Peyer's patch (tissue), 4 donors: ENCODE data around the gene TRAPPC2L. TPM values are rescaled to one million over a fixed set of nuclear protein-coding genes. Genes with fewer than 3 reads are reported as not detected.
A peak's percentile ranks its signal among the peaks of the same experiment; 100 is the strongest.

ENCODE experiments used
- DNase-seq, 3 donors: peaks; one replicate each; pipeline ENCODE4 v3.0.0-alpha.2; 2017 to 2019
- H3K27ac ChIP-seq, 4 donors: fragments of 200-600 bp; sonication (generic); one replicate each; pipeline ENCODE4 v1.5.1; 2016 to 2019
- H3K27me3 ChIP-seq, 2 donors: fragments of 200-600 bp; sonication (generic); one replicate each; pipeline ENCODE4 v1.5.1; 2019
- H3K36me3 ChIP-seq, 3 donors: fragments of 200-600 bp; sonication (generic); one replicate each; pipeline ENCODE4 v1.5.1; 2016 to 2019
- H3K4me1 ChIP-seq, 4 donors: fragments of 200-600 bp; sonication (generic); one replicate each; pipeline ENCODE4 v1.5.1; 2016 to 2019
- H3K4me3 ChIP-seq, 4 donors: fragments of 200-600 bp; sonication (generic); 1 replicate in 3 of 4; 2 replicates in 1 of 4; pipeline ENCODE4 v1.5.1; 2016 to 2019; ENCODE audit warnings: mild to moderate bottlenecking in 1 of 4
- H3K9me3 ChIP-seq, 4 donors: fragments of 200-600 bp; sonication (generic); one replicate each; pipeline ENCODE4 v1.5.1; 2016 to 2019; ENCODE audit warnings: mild to moderate bottlenecking in 1 of 4
- POLR2A ChIP-seq, 2 donors: fragments of 450-650 bp; IDR thresholded peaks; one replicate each; pipeline ENCODE4 v1.5.1; 2017; ENCODE audit warnings: antibody characterized with exemption in 2 of 2, mild to moderate bottlenecking in 2 of 2, moderate library complexity in 2 of 2
- total RNA-seq, 4 donors: library from RNA; depleted of rRNA; stranded (reverse); fragments of >200 nt; gene quantifications; one replicate each; pipeline ENCODE4 v1.1.0, GENCODE V29; 2016
- TF ChIP-seq, protein P1 (sequence below), 6 experiments: fragments of 450-650 bp in 4 of 6; fragments of 200-600 bp in 2 of 6; sonication (generic) in 1 of 6; IDR thresholded peaks; one replicate each; pipeline ENCODE4 v1.5.1; 2017 to 2019; ENCODE audit warnings: antibody characterized with exemption in 6 of 6, mild to moderate bottlenecking in 3 of 6, moderate library complexity in 1 of 6

The TRAPPC2L gene
- total RNA-seq, 4 donors from 2014 or later, result 20.4 to 47.9 (median 35.4) TPM

DNA sequence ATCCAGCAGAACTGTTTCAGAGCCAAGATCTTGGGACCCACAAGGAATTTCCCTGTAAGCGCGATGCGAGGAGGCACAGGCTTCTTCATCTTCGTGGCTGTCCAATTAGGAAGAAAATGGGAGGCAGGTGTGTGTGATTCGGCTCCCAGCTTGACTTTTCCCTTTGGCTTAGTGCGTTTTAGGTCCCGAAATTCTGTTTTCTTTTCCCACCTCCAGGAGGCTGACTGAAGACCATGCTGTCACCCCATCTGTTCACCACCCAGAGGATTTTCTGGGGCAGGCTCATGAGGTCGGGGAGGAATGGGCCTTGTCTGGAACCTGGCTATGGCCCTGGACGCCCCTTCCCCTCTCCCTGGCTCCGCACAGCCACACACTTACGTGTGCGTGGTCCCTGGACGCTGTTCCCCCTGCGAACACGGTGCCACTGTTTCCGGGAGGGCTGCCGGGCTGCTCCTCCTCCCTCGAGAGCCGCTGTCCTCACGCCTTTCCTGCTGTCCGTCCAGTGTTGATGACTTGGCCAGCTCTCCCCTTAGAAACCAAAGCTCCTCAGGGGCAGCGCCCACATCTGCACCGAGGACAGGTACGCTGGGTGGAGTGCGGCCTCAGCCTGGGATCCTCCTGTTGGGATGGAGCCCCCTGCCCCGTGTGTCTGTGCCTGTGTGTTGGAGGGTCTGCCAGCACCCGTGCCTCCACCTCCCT, 12.2 kb downstream of the TRAPPC2L start:
- Histone ChIP-seq H3K4me3 (no peak overlapping the region), H3K9me3 (no peaks in the 10 kb centered on the region), H3K27me3 (no peaks in the 10 kb centered on the region), H3K36me3 (no peaks in the 10 kb centered on the region), H3K4me1 (peaks cover 0 to 5% (median 2%) of the 10 kb centered on the region in 4 donors), H3K27ac (no peak overlapping the region)
- no peak for TF ChIP-seq POLR2A (IDR thresholded peaks at IDR 0.05)
- TF ChIP-seq, protein P1, sequence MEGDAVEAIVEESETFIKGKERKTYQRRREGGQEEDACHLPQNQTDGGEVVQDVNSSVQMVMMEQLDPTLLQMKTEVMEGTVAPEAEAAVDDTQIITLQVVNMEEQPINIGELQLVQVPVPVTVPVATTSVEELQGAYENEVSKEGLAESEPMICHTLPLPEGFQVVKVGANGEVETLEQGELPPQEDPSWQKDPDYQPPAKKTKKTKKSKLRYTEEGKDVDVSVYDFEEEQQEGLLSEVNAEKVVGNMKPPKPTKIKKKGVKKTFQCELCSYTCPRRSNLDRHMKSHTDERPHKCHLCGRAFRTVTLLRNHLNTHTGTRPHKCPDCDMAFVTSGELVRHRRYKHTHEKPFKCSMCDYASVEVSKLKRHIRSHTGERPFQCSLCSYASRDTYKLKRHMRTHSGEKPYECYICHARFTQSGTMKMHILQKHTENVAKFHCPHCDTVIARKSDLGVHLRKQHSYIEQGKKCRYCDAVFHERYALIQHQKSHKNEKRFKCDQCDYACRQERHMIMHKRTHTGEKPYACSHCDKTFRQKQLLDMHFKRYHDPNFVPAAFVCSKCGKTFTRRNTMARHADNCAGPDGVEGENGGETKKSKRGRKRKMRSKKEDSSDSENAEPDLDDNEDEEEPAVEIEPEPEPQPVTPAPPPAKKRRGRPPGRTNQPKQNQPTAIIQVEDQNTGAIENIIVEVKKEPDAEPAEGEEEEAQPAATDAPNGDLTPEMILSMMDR (IDR thresholded peaks at IDR 0.05), result no peak
- DNase-seq, result no peak

DNA sequence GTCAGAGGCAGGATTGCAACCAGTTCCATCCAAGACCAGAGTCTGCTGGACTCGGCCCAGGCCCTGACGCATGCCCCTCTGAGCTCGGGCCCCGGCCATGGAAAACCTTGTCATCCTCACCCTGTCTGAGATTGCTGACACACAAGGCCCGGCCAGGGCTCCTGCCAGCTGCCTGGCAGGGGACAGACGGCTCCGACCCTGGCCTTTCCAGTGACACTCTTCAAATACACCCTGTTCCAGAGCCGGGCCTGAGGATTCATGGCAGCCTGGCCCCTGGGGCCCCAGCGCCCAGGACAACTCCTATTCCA, 12.7 kb downstream of the TRAPPC2L start:
- DNase-seq, result no peak
- TF ChIP-seq POLR2A (IDR thresholded peaks at IDR 0.05), result no peak
- TF ChIP-seq, protein P1 (IDR thresholded peaks at IDR 0.05), result no peak
- Histone ChIP-seq H3K27ac (no peak overlapping the region), H3K4me3 (no peak overlapping the region), H3K27me3 (no peaks in the 10 kb centered on the region), H3K36me3 (no peaks in the 10 kb centered on the region), H3K9me3 (no peaks in the 10 kb centered on the region), H3K4me1 (peaks cover 0 to 5% (median 2%) of the 10 kb centered on the region in 4 donors)

- no peaks in the 10 kb centered on the region for H3K27me3 ChIP-seq
- H3K4me3 ChIP-seq, result peak overlapping the region in 1 of 4 donors; percentile 12
- TF ChIP-seq, protein P1 (IDR thresholded peaks at IDR 0.05), result no peak
- TF ChIP-seq POLR2A (IDR thresholded peaks at IDR 0.05), result no peak
- H3K4me1 ChIP-seq, result peaks cover 0 to 5% (median 2%) of the 10 kb centered on the region in 4 donors
- peak in 2 of 3 donors; percentile 24 to 60 for DNase-seq
- H3K36me3 ChIP-seq, result no peaks in the 10 kb centered on the region
- no peak overlapping the region for H3K27ac ChIP-seq
- no peaks in the 10 kb centered on the region for H3K9me3 ChIP-seq
Observed at GRCh38 chr16:88870608-88871348, 13.9 kb downstream of the TRAPPC2L start.

DNA sequence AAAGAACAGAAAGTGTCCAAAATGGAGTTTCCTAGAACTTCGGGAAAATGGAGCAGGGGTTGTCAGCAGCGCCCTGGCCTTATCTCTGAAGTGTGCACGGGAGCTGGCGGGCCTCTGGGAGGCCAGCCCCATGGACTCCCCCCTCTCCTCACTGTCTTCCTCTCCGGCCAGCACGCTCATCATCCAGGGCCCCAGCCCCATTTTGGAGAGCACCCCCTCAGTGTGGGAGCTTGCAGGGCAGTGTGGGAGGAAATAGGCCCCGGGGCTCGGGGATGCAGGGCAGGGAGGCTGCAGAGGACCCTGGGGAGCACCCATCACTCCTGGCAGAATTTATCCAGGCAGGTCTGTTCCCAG, 14.4 kb downstream of the TRAPPC2L start:
- Histone ChIP-seq H3K9me3 (no peaks in the 10 kb centered on the region), H3K4me3 (no peak overlapping the region), H3K4me1 (peaks cover 0 to 5% (median 2%) of the 10 kb centered on the region in 4 donors), H3K27ac (no peak overlapping the region), H3K27me3 (no peaks in the 10 kb centered on the region), H3K36me3 (no peaks in the 10 kb centered on the region)
- no peak for DNase-seq
- TF ChIP-seq, protein P1 (IDR thresholded peaks at IDR 0.05), result no peak
- no peak for TF ChIP-seq POLR2A (IDR thresholded peaks at IDR 0.05)

DNA sequence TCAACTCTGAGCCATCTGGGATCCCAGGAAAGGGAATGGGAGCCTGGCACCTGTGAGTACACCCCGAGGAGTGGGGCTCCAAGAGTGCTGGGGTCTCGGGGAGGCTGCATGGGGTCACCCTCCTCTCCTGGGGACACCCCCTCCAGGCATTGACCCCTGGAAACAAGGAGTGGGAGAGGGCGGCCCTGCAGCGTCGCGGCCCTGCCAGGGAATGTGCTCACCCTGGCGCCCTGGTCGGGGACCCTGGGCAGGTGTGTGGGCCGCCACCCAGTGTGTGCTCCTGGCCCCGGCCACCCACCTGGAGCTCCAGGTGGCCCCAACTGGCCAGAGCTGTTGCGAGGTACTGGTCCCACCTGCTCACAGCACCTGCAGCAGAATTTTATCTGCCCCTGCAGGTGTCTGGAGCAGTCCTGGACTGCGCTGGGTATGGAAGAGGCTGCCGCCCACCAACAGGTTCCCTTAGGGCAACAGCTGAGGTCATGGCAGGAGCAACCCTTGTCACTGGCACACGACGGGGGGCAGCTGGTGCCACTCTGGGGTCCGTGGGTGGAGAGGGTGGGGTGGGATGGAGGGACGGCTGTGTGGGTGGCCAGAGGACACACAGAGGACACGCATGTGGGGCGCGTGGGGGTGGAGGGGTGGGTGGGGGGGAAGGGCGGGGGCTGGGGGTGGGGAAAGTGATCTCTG, 14.9 kb downstream of the TRAPPC2L start:
- no peaks in the 10 kb centered on the region for H3K36me3 ChIP-seq
- no peaks in the 10 kb centered on the region for H3K27me3 ChIP-seq
- peaks cover 0 to 5% (median 2%) of the 10 kb centered on the region in 4 donors for H3K4me1 ChIP-seq
- H3K4me3 ChIP-seq, result no peak overlapping the region
- TF ChIP-seq, protein P1 (IDR thresholded peaks at IDR 0.05), result no peak
- no peak for TF ChIP-seq POLR2A (IDR thresholded peaks at IDR 0.05)
- H3K27ac ChIP-seq, result no peak overlapping the region
- no peak for DNase-seq
- no peaks in the 10 kb centered on the region for H3K9me3 ChIP-seq
